Measurements from ENCODE around the gene ELOB. TPM values are rescaled to one million over a fixed set of nuclear protein-coding genes. Genes with fewer than 3 reads are reported as not detected.
A peak's percentile ranks its signal among the peaks of the same experiment; 100 is the strongest.

Gene ELOB
- total RNA-seq, 1 experiment from 2014 or later = 319 TPM

- DNase-seq = no peak
Observed at GRCh38 chr16:2783581-2784357, 6.7 kb upstream of the ELOB start.

More at GRCh38 chr16:2783581-2784357, 6.7 kb upstream of the ELOB start:
- H3K27ac Mint-ChIP-seq = peak overlapping the region in 1 of 3 experiments; percentile 87; a peak in 1 of 7 replicates
- peaks cover 0 to 2% (median 0%) of the 10 kb centered on the region in 3 experiments; a peak in 2 of 7 replicates for H3K36me3 Mint-ChIP-seq (ENCODE audit: insufficient read depth in 1 of 3, low read depth in 3 of 3)
- peaks cover 7% of the 10 kb centered on the region for H3K27me3 Mint-ChIP-seq (ENCODE audit: low read depth)
- Histone ChIP-seq H4K91ac (ENCODE audit: insufficient read length, low read depth, low read length) (no peak overlapping the region), H3K4ac (ENCODE audit: low read depth, low read length) (no peak overlapping the region), H4K8ac (replicated peaks; ENCODE audit: insufficient read length, low read depth, low read length) (no peak overlapping the region), H3K79me2 (ENCODE audit: insufficient read depth, low read length) (no peaks in the 10 kb centered on the region; the same call in 1 of the 2 replicates), H3K23ac (ENCODE audit: insufficient read length, low read depth, low read length) (no peak overlapping the region), H3K23me2 (ENCODE audit: insufficient read length, low read depth, low read length, poor library complexity, severe bottlenecking) (no peaks in the 10 kb centered on the region), H2BK15ac (ENCODE audit: low read depth, low read length) (no peak overlapping the region), H2AFZ (ENCODE audit: low read length) (no peak overlapping the region), H3K79me1 (ENCODE audit: insufficient read depth, low read depth, low read length, poor library complexity, severe bottlenecking) (no peaks in the 10 kb centered on the region), H2BK5ac (ENCODE audit: insufficient read length, low read length) (no peak overlapping the region), H3K18ac (ENCODE audit: insufficient read length, low read depth, low read length) (no peak overlapping the region), H2BK12ac (ENCODE audit: insufficient read length, low read depth, low read length) (no peak overlapping the region), H3T11ph (ENCODE audit: low read length) (no peak overlapping the region), H2AK5ac (ENCODE audit: insufficient read length, low read length) (no peak overlapping the region), H4K20me1 (ENCODE audit: control insufficient read depth, insufficient read depth, insufficient read length) (no peaks in the 10 kb centered on the region), H3K9me3 (ENCODE audit: control insufficient read depth, low read depth, low read length) (no peaks in the 10 kb centered on the region), H3K27me3 (ENCODE audit: insufficient read depth, low read length) (no peaks in the 10 kb centered on the region), H3K56ac (ENCODE audit: insufficient read length, low read depth, low read length) (no peak overlapping the region), H3K9ac (ENCODE audit: extremely low read depth, insufficient read length, low read length) (no peak overlapping the region), H2BK120ac (ENCODE audit: low read depth, low read length, poor library complexity, severe bottlenecking) (no peak overlapping the region), H3K27ac (ENCODE audit: insufficient read length, low read depth, low read length) (no peak overlapping the region), H4K5ac (ENCODE audit: insufficient read length, low read depth, low read length) (no peak overlapping the region), H3K4me1 (ENCODE audit: insufficient read depth, low read length) (no peaks in the 10 kb centered on the region), H2BK20ac (ENCODE audit: low read depth, low read length, poor library complexity, severe bottlenecking) (no peak overlapping the region), H3K14ac (ENCODE audit: insufficient read depth, low read length) (no peak overlapping the region), H3K4me2 (ENCODE audit: insufficient read depth, insufficient read length, low read length) (no peak overlapping the region)
- no peak overlapping the region for H3K4me3 Mint-ChIP-seq
- no CpG with 5 or more reads among the region's 15 CpGs for WGBS (ENCODE audit: extremely low coverage, insufficient read length, low lambda C conversion rate)
- H3K9me3 Mint-ChIP-seq = no peaks in the 10 kb centered on the region
- TF ChIP-seq, protein P1, sequence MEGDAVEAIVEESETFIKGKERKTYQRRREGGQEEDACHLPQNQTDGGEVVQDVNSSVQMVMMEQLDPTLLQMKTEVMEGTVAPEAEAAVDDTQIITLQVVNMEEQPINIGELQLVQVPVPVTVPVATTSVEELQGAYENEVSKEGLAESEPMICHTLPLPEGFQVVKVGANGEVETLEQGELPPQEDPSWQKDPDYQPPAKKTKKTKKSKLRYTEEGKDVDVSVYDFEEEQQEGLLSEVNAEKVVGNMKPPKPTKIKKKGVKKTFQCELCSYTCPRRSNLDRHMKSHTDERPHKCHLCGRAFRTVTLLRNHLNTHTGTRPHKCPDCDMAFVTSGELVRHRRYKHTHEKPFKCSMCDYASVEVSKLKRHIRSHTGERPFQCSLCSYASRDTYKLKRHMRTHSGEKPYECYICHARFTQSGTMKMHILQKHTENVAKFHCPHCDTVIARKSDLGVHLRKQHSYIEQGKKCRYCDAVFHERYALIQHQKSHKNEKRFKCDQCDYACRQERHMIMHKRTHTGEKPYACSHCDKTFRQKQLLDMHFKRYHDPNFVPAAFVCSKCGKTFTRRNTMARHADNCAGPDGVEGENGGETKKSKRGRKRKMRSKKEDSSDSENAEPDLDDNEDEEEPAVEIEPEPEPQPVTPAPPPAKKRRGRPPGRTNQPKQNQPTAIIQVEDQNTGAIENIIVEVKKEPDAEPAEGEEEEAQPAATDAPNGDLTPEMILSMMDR (conservative IDR thresholded peaks at IDR 0.05) = no peak
- peaks cover 8 to 24% of the 10 kb centered on the region in 2 experiments for H3K4me1 Mint-ChIP-seq
